Fibroblast of mammary gland (primary cell): ENCODE data around the gene PLA2G12A.

Source experiments
- DNase-seq: peaks from one replicate; pipeline ENCODE4 v3.0.0-alpha.2; 2010; ENCODE audit warnings: low read depth
- H3K4me3 ChIP-seq: 2 replicates; pipeline ENCODE4 v1.5.1; 2011; ENCODE audit warnings: low read depth, mild to moderate bottlenecking, low read length, moderate library complexity; ENCODE audit not compliant: control insufficient read depth
- CTCF ChIP-seq: conservative IDR thresholded peaks from 2 replicates; pipeline ENCODE4 v1.5.1; 2011; ENCODE audit warnings: low read depth, low read length, inconsistent platforms; ENCODE audit not compliant: control insufficient read depth, insufficient read depth

Gene PLA2G12A

GRCh38 chr4:109728385-109728784 is 1.5 kb downstream of the PLA2G12A start:
- no peak overlapping the region for H3K4me3 ChIP-seq
- no peak for DNase-seq
- no peak for TF ChIP-seq CTCF

GRCh38 chr4:109723110-109723509 is 6.8 kb downstream of the PLA2G12A start:
- no peak for DNase-seq
- no peak overlapping the region for H3K4me3 ChIP-seq
- TF ChIP-seq CTCF = no peak

- TF ChIP-seq CTCF = no peak
- DNase-seq = no peak
- no peak overlapping the region for H3K4me3 ChIP-seq
Observed at GRCh38 chr4:109722357-109722756, 7.5 kb downstream of the PLA2G12A start.

- no peak for TF ChIP-seq CTCF
- peak; percentile 72 for DNase-seq
- H3K4me3 ChIP-seq = no peak overlapping the region
Observed at GRCh38 chr4:109721033-109721432, 8.8 kb downstream of the PLA2G12A start.

GRCh38 chr4:109719604-109720003 is 10.3 kb downstream of the PLA2G12A start:
- H3K4me3 ChIP-seq = no peak overlapping the region
- DNase-seq = no peak
- no peak for TF ChIP-seq CTCF

- no peak for DNase-seq
- H3K4me3 ChIP-seq = no peak overlapping the region
- no peak for TF ChIP-seq CTCF
Observed at GRCh38 chr4:109718759-109719158, 11.1 kb downstream of the PLA2G12A start.

- no peak for TF ChIP-seq CTCF
- H3K4me3 ChIP-seq = no peak overlapping the region
- DNase-seq = no peak
Observed at GRCh38 chr4:109713500-109713899, 16.4 kb downstream of the PLA2G12A start.
